ENCODE data around the gene ASPHD2.
A peak's percentile ranks its signal among the peaks of the same experiment; 100 is the strongest.

ASPHD2 gene

GRCh38 chr22:26445577-26446275 is 16.7 kb downstream of the ASPHD2 start:
- DNase-seq: no peak

GRCh38 chr22:26446808-26447515 is 17.9 kb downstream of the ASPHD2 start:
- DNase-seq: no peak

GRCh38 chr22:26447584-26448329 is 18.7 kb downstream of the ASPHD2 start:
- no peak for DNase-seq

GRCh38 chr22:26448334-26448733 is 19.3 kb downstream of the ASPHD2 start:
- DNase-seq: no peak

GRCh38 chr22:26448941-26449340 is 19.9 kb downstream of the ASPHD2 start:
- DNase-seq: no peak

DNA sequence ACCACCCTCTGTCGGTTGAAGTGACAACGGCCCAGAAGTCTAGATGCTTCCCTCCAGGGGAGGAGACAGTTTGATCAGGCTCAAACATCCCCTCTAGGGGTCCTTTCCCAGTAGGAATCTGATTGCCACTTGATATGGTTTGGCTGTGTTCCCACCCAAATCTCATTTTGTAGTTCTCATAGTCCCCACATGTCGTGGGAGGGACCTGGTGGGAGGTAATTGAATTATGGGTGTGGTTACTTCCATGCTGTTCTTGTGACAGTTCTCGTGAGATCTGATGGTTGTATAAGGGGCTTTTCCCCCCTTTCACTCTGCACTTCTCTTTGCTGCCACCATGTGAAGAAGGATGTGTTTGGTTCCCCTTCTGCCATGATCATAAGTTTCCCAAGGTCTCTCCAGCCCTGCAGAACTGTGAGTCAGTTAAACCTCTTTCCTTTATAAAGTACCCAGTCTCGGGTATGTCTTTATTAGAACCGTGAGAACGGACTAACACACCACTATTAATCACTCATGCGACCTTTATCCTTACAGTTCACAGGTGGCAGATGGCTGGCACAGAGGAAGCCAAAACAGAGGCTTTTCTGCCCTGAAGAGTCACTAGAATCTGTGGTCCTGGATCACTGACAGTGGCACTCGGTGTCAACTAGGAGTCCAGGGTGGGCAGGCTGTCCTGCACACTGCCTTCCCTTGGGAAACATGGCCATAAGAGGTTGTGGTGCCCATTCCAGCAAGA is 21.6 kb downstream of the ASPHD2 start:
- no peak for DNase-seq

DNA sequence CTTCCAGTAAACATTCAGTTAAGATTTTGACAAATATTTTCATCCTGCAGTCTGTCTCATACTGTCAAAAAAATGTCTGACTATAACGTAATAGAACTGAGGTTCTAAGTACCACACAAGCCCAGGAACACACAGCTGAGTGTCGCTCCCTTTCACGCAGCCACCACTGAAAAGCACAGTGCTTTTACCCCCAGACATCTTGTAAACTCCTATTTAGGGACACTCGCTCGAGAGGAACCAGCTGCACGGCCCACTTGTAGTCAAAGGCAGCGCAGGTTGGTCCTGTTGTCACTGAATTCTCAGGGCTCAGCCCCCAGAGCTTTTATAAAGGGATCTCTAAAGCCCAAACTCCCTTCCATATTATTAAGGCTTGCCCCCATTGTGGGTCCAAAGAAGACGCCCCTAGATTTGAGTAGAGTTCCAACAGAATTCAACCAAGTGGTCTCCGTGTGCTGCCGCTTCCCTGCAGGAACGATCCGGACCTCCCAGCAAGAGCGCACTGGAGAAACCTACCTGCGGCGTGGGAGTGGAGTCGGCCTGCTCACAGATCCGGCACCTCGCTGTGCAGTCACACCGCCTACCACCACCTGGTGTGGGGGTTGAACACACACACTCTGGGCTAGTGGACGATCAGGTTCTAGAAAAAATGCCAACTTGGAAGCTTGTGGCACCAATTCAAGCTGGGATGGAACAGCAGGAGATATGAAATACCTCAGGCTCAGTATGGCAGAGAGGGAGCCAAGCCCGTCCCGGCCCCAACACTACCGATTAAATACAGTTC is 23.4 kb downstream of the ASPHD2 start:
- peak in 1 of 56 donors; percentile 21 for DNase-seq

- no peak for DNase-seq
Observed at GRCh38 chr22:26453216-26453615, 24.2 kb downstream of the ASPHD2 start.

- no peak for DNase-seq
Observed at GRCh38 chr22:26453812-26454500, 24.9 kb downstream of the ASPHD2 start.

- DNase-seq: no peak
Observed at GRCh38 chr22:26457661-26458272, 28.7 kb downstream of the ASPHD2 start.

- DNase-seq: no peak
Observed at GRCh38 chr22:26460202-26460601, 31.1 kb downstream of the ASPHD2 start.

DNA sequence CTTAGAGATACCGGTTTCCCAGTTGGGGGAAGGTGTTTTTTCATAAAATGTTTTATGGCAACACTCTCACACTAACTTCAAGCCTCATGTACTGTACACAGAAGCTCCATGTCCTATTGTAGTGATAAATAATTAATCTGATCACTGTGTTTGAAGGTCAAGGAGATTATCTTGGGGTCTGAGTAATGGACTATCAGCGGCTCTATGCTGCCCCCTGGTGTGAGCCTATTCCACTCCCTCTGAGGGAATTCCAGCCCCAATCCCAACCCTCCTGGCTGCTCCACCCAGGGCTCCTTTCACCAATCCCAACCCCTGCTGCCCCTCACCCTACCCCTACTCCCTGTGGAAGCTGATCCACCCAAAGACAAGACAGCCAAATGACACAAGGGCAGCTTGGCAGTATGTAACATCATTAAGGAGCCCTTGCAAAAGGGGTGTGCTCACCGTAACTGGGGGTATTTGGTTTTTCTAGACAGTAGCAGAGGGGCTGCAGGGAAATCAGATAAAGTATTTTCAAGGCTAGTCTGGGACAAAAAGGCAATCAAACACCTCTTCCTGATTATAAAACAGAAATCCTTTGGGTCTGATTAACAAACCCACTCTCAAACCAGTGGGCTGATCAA is 32.2 kb downstream of the ASPHD2 start:
- DNase-seq: peak in 22 of 56 donors; percentile 4 to 63 (median 20)

DNA sequence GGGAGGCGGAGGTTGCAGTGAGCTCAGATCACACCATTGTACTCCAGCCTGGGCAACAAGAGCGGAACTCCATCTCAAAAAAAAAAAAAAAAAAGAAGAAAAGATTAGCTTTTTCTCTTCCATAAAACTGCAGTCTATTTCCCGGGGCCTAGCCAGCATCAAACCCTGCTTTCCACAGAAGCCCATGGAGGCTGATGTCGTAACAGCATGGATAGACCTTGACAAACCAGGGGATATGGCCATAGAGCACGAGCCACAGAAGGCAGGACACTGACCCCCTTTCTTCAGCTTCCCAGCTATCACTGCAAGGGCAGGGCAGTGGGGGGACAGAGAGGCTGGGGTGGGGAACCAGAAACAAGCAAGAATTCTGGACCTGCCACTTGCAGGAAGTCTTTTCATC is 33.0 kb downstream of the ASPHD2 start:
- DNase-seq: no peak

DNA sequence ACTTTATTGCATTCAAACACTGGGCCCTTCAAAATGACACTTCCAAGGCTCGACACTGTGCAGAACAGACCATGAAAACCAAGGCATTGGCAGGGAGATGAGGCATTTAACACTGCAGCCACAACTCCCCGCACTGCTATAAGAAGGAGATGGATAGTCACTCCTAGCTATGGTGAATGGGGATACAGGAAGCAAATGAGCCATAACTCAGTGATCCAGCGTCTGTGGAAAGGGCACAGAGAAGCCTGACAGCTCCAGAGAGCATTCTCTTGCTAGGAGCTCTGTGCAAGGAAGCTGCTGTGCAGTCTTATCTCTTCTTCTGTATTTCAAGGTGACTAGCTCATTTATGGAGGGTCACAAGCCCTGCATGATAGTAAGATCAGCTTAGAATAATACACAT is 33.6 kb downstream of the ASPHD2 start:
- DNase-seq: no peak

DNA sequence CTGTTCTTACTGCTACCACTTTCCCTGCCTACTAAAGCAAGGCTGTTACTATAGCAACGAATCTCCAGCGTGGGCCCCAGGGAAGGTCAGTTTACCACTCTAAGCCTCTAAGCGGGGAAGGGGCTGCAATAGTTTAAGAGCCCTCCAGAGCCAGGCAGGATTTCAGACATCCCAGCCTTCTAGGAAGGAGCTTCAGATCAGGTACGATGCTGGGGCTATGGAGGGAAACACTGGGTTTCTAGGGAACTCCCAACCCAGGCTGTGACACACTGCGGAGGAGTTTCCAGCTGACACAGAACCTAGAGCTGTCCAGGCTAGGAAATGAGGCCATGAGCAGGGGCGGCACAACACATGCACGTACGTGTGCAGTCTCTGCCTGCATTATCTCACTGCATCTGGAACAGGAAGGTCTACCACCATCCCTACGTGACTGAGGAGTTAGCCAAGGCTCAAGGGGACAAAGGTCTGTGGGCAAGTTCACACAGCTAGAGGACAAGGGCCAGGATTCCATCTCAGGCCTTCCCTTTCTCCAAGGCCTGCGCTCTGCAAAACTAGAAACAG is 34.1 kb downstream of the ASPHD2 start:
- DNase-seq: peak in 5 of 56 donors; percentile 10 to 56 (median 27)

DNA sequence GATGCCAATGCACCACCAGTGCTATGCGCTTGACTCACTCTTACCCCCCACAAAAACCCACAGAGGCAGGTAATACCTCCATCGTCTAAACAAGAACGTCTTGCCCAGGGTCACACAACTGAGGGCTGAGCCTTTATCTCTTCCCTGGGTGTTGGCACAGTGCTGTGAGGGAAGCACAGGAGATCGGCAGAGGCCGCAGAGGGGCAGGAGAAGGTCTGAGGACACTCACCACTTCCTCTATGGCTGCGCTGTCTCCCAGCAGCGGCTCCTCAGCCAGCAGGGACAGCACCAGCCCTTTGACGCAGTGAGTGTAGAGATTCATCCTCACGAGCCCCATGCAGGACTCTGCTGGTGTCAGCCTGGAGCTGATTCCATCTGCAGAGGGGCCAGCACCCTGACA is 34.6 kb downstream of the ASPHD2 start:
- DNase-seq: no peak

GRCh38 chr22:26464312-26464711 is 35.3 kb downstream of the ASPHD2 start:
- no peak for DNase-seq

DNA sequence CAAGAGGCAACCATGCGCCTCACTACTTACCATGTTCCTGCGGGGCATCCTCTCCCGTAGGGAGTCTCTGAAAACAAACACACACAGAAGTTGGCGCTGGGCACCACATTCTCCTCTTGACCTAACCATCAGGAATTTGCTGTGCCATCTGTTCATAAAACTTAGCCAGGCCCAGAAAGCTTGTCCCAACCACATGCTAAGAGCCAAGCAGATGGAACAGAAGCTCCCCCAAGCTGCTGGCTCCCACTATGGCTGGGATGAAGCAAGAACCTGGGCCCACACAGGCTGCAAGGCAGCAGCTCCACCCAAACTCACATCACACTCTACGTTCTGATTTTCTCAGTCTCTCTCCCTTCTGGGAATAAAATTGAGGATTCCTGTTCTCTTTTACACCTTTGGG is 37.1 kb downstream of the ASPHD2 start:
- DNase-seq: peak in 14 of 56 donors; percentile 13 to 43 (median 20)

DNA sequence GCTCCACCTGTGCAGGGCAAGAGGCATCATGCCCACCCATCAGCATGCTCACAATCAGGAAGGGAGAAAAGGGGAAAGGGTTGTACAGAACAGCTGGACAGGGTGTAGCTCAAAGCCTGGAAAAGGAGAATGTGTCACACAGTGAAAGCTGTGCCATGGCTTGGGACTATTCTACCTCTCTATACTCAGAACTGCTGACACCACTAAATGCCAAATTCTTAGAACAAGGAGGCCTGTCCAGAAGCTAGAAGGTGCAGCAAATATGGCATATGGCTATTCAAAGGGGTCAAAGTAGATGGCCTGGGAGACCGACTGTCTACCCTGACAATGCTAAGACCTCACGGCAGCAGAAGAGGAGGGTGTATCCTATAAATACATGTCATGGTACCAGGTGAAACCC is 41.7 kb downstream of the ASPHD2 start:
- no peak for DNase-seq

Measured in amygdala (tissue), 56 donors.